ENCODE measurements around the gene CDK6.

Gene CDK6

DNA sequence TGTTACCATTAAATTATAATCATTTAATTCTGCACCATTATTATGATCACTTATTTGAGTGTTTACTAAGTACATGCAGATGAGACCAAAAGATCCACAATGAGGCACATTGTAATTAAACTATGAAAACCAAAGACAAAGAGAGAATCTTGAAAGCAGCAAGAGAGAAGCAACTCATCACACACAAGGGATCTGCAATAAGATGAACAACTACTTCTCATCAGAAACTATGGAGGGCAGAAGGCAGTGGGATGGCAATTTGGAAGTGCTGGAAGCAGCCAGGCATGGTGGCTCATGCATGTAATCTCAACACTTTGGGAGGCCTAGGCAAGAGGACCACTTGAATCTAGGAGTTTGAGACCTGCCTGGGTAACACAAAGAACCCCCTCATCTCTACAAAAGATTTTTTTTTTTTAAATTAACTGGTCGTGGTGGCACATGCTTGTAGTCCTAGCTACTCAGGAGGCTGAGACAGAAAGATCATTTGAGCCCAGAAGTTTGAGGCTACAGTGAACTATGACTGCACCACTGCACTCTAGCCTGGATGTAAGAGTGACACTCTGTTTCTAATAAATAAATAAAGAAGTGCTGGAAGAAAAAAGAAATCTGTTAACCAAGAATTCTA, 47.7 kb downstream of the CDK6 start:
- DNase-seq (ENCODE audit: low read depth): peak; percentile 18
- no peak overlapping the region for H3K4me3 ChIP-seq (ENCODE audit: low read depth, low read length)
- TF ChIP-seq, protein P1, sequence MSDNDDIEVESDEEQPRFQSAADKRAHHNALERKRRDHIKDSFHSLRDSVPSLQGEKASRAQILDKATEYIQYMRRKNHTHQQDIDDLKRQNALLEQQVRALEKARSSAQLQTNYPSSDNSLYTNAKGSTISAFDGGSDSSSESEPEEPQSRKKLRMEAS (IDR thresholded peaks at IDR 0.05; ENCODE audit: low read depth, low read length): no peak
- TF ChIP-seq, protein P2, sequence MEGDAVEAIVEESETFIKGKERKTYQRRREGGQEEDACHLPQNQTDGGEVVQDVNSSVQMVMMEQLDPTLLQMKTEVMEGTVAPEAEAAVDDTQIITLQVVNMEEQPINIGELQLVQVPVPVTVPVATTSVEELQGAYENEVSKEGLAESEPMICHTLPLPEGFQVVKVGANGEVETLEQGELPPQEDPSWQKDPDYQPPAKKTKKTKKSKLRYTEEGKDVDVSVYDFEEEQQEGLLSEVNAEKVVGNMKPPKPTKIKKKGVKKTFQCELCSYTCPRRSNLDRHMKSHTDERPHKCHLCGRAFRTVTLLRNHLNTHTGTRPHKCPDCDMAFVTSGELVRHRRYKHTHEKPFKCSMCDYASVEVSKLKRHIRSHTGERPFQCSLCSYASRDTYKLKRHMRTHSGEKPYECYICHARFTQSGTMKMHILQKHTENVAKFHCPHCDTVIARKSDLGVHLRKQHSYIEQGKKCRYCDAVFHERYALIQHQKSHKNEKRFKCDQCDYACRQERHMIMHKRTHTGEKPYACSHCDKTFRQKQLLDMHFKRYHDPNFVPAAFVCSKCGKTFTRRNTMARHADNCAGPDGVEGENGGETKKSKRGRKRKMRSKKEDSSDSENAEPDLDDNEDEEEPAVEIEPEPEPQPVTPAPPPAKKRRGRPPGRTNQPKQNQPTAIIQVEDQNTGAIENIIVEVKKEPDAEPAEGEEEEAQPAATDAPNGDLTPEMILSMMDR (IDR thresholded peaks at IDR 0.05; ENCODE audit: low read depth, low read length): no peak
- TF ChIP-seq MYC (IDR thresholded peaks at IDR 0.05; ENCODE audit: low read depth, low read length) (no peak), POLR2A (IDR thresholded peaks at IDR 0.05; ENCODE audit: extremely low read depth, insufficient read length) (no peak)

GRCh38 chr7:92785923-92786322, 50.5 kb downstream of the CDK6 start:
- H3K4me3 ChIP-seq (ENCODE audit: low read depth, low read length): no peak overlapping the region
- TF ChIP-seq, protein P1 (IDR thresholded peaks at IDR 0.05; ENCODE audit: low read depth, low read length): no peak
- TF ChIP-seq, protein P2 (IDR thresholded peaks at IDR 0.05; ENCODE audit: low read depth, low read length): no peak
- TF ChIP-seq MYC (IDR thresholded peaks at IDR 0.05; ENCODE audit: low read depth, low read length): no peak
- no peak for TF ChIP-seq POLR2A (IDR thresholded peaks at IDR 0.05; ENCODE audit: extremely low read depth, insufficient read length)
- no peak for DNase-seq (ENCODE audit: low read depth)

DNA sequence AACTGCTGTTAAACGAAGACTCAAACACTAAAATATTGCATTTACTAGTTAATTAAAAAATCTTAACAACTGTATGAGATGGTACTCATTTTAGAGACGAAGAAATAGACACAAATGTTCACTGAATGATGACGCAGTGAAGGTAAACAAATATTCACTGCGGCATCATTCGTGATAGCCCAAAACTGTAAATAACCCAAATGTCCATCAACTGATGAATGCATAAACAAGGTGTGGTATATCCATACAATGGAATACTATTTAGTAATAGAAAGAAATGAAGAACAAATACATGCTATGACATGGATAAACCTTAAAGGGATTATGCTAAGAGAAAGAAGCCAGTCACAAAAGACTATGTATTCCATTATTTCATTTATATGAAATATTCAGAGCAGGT, 51.4 kb downstream of the CDK6 start:
- no peak for DNase-seq (ENCODE audit: low read depth)
- TF ChIP-seq, protein P2 (IDR thresholded peaks at IDR 0.05; ENCODE audit: low read depth, low read length): no peak
- TF ChIP-seq, protein P1 (IDR thresholded peaks at IDR 0.05; ENCODE audit: low read depth, low read length): no peak
- TF ChIP-seq POLR2A (IDR thresholded peaks at IDR 0.05; ENCODE audit: extremely low read depth, insufficient read length): no peak
- no peak overlapping the region for H3K4me3 ChIP-seq (ENCODE audit: low read depth, low read length)

GRCh38 chr7:92783260-92784201, 52.8 kb downstream of the CDK6 start:
- no peak for DNase-seq (ENCODE audit: low read depth)
- TF ChIP-seq, protein P2 (IDR thresholded peaks at IDR 0.05; ENCODE audit: low read depth, low read length): no peak
- TF ChIP-seq POLR2A (IDR thresholded peaks at IDR 0.05; ENCODE audit: extremely low read depth, insufficient read length): no peak
- no peak for TF ChIP-seq MYC (IDR thresholded peaks at IDR 0.05; ENCODE audit: low read depth, low read length)
- TF ChIP-seq, protein P1 (IDR thresholded peaks at IDR 0.05; ENCODE audit: low read depth, low read length): no peak
- H3K4me3 ChIP-seq (ENCODE audit: low read depth, low read length): no peak overlapping the region

DNA sequence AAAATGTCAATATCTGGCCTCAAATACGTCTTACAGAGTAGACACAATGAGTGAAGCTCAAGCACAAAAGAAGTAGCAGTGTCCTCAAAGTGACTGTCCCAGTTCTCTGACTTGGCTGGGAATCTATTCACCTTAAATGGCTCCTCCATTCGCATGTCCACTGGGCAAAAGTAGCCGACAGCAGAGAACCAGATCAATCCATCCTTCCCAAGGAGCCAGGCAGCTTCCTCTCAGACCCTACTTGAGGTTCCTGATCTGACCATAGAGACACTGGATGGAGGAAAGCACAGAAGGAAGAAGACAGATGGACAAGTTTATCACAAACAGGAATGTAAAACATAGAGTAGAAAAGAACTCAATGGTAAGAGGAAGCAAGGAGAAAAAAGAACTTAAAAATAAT, 53.5 kb downstream of the CDK6 start:
- H3K4me3 ChIP-seq (ENCODE audit: low read depth, low read length): no peak overlapping the region
- TF ChIP-seq MYC (IDR thresholded peaks at IDR 0.05; ENCODE audit: low read depth, low read length): no peak
- no peak for TF ChIP-seq POLR2A (IDR thresholded peaks at IDR 0.05; ENCODE audit: extremely low read depth, insufficient read length)
- no peak for DNase-seq (ENCODE audit: low read depth)

GRCh38 chr7:92782236-92782635, 54.1 kb downstream of the CDK6 start:
- TF ChIP-seq, protein P2 (IDR thresholded peaks at IDR 0.05; ENCODE audit: low read depth, low read length): no peak
- TF ChIP-seq POLR2A (IDR thresholded peaks at IDR 0.05; ENCODE audit: extremely low read depth, insufficient read length) (no peak), MYC (IDR thresholded peaks at IDR 0.05; ENCODE audit: low read depth, low read length) (no peak)
- TF ChIP-seq, protein P1 (IDR thresholded peaks at IDR 0.05; ENCODE audit: low read depth, low read length): no peak
- DNase-seq (ENCODE audit: low read depth): peak; percentile 25
- H3K4me3 ChIP-seq (ENCODE audit: low read depth, low read length): no peak overlapping the region

All from NB4 (cell line).